OCI-LY7 (cell line): ENCODE data around the gene ITGB6.

Experiments
- EZH2phosphoT487 ChIP-seq: fragments of 200-600 bp; sonication (generic); IDR thresholded peaks from 2 replicates; pipeline ENCODE4 v1.6.1; 2018; ENCODE audit warnings: low read depth, borderline replicate concordance, mild to moderate bottlenecking, mixed run types, antibody characterized with exemption, low read length, moderate library complexity, mixed read lengths
- TF ChIP-seq, protein P1 (sequence below): fragments of 200-600 bp; sonication (generic); conservative IDR thresholded peaks from 2 replicates; pipeline ENCODE4 v1.5.1; 2014; ENCODE audit warnings: mild to moderate bottlenecking, antibody characterized with exemption, low read length, moderate library complexity, mixed read lengths

DNA sequence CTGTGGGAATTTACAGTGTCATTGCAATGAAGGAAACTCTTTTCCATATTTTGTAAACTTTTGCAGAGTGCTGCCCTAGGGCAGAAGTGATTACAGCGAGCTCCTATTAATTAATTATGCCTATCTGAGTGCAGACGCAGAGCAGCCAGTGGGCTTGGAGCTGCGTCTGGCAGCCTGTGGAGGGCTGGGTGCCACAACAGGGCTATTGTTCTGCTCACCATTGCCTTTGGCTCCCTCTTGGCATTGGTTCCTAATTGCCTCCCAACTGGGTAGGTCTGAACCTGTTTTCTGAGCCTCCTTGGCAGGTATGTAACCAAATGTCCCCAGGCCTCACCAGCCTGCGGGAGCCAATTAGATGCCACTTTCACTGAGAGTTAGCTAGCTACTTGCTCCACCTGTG is 25.6 kb upstream of the ITGB6 start:
- TF ChIP-seq, protein P1, sequence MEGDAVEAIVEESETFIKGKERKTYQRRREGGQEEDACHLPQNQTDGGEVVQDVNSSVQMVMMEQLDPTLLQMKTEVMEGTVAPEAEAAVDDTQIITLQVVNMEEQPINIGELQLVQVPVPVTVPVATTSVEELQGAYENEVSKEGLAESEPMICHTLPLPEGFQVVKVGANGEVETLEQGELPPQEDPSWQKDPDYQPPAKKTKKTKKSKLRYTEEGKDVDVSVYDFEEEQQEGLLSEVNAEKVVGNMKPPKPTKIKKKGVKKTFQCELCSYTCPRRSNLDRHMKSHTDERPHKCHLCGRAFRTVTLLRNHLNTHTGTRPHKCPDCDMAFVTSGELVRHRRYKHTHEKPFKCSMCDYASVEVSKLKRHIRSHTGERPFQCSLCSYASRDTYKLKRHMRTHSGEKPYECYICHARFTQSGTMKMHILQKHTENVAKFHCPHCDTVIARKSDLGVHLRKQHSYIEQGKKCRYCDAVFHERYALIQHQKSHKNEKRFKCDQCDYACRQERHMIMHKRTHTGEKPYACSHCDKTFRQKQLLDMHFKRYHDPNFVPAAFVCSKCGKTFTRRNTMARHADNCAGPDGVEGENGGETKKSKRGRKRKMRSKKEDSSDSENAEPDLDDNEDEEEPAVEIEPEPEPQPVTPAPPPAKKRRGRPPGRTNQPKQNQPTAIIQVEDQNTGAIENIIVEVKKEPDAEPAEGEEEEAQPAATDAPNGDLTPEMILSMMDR, result no peak
- no peak for TF ChIP-seq EZH2phosphoT487
